Measurements from ENCODE around the gene GATD1. TPM values are rescaled to one million over a fixed set of nuclear protein-coding genes. Genes with fewer than 3 reads are reported as not detected.

GATD1 gene
- total and polyA plus RNA-seq, 9 of the 15 experiments (the other 6 are each of a cell fraction or from before 2014, with no cell fraction given) = 2.8 to 144 (median 36.9) TPM

- TF ChIP-seq CLOCK (CRISPR knock-in tag; IDR thresholded peaks at IDR 0.05; ENCODE audit: borderline replicate concordance) (no peak), ERF (CRISPR knock-in tag; IDR thresholded peaks at IDR 0.05) (0 out of 2 replicates have a peak, but pooled peaks have one; percentile 48), NR3C1 (CRISPR knock-in tag; IDR thresholded peaks at IDR 0.05) (0 out of 2 replicates have a peak, but pooled peaks have one; percentile 45), NELFE (IDR thresholded peaks at IDR 0.05; ENCODE audit: insufficient read depth, insufficient read length) (no peak), SAFB (IDR thresholded peaks at IDR 0.05; ENCODE audit: borderline replicate concordance, low read depth, low read length) (peak; percentile 3; the same call in 1 of the 2 replicates), SIN3A (IDR thresholded peaks at IDR 0.05; ENCODE audit: borderline replicate concordance in 2 of 2, control insufficient read depth in 1 of 2, low read depth in 2 of 2, low read length in 2 of 2) (0 out of 4 replicates have a peak, but pooled peaks of 1 of the 2 experiments have one; percentile 24), ZNF274 (IDR thresholded peaks at IDR 0.05; ENCODE audit: borderline replicate concordance, low read depth, low read length) (no peak), MYNN (IDR thresholded peaks at IDR 0.05) (0 out of 2 replicates have a peak, but pooled peaks have one; percentile 20), MYNN (CRISPR knock-in tag; IDR thresholded peaks at IDR 0.05) (no peak), ATF7 (IDR thresholded peaks at IDR 0.05) (no peak), SIRT6 (IDR thresholded peaks at IDR 0.05; ENCODE audit: low read depth, low read length) (no peak), DDX20 (tag; IDR thresholded peaks at IDR 0.05; ENCODE audit: low read depth) (no peak), NR2C1 (IDR thresholded peaks at IDR 0.05) (peak; percentile 50; the same call in 1 of the 2 replicates), NR2C1 (tag; IDR thresholded peaks at IDR 0.05) (0 out of 2 replicates have a peak, but pooled peaks have one; percentile 16), EGR1 (conservative IDR thresholded peaks at IDR 0.05) (peak; percentile 13; the same call in 1 of the 2 replicates), XRCC5 (IDR thresholded peaks at IDR 0.05; ENCODE audit: low read depth, low read length) (no peak), ZNF253 (CRISPR knock-in tag; conservative IDR thresholded peaks at IDR 0.05) (no peak), HMGXB4 (CRISPR knock-in tag; IDR thresholded peaks at IDR 0.05) (no peak), TGIF2 (CRISPR knock-in tag; IDR thresholded peaks at IDR 0.05) (0 out of 2 replicates have a peak, but pooled peaks have one; percentile 31), RBM14 (IDR thresholded peaks at IDR 0.05; ENCODE audit: borderline replicate concordance, insufficient read depth, low read depth, low read length) (peak; percentile 55; the same call in 1 of the 2 replicates), NFYB (IDR thresholded peaks at IDR 0.05; ENCODE audit: extremely low read depth, insufficient read length) (no peak), PCBP1 (IDR thresholded peaks at IDR 0.05; ENCODE audit: low read depth, low read length, poor library complexity, severe bottlenecking) (peak; percentile 65), TFAP4 (CRISPR knock-in tag; IDR thresholded peaks at IDR 0.05; ENCODE audit: borderline replicate concordance) (peak; percentile 42; the same call in 1 of the 2 replicates)
These were observed 42.8 kb upstream of the GATD1 start (continued) for GRCh38 chr11:819943-820649.

Measured in K562 (cell line).